ENCODE results near the gene MS4A15.

DNA sequence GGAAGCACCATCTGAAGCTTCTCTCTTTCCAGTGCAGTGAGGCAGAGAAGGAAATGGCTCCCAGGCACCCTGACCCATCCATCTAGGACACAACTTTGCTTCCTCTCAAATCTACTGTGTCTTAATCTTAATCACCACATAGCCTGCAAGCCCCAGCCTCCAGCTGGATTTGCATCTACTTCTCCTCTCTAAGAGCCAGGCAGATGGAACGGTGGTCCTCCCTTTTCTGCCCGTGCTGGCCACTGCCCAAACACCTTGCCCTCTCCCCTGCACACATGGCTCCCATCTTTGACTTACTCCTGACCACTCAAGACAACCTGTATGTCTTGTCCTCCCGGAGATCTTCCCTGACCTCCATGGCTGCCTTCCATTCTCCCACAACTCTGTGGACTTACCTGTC, 35.9 kb downstream of the MS4A15 start:
- TF ChIP-seq, protein P1, sequence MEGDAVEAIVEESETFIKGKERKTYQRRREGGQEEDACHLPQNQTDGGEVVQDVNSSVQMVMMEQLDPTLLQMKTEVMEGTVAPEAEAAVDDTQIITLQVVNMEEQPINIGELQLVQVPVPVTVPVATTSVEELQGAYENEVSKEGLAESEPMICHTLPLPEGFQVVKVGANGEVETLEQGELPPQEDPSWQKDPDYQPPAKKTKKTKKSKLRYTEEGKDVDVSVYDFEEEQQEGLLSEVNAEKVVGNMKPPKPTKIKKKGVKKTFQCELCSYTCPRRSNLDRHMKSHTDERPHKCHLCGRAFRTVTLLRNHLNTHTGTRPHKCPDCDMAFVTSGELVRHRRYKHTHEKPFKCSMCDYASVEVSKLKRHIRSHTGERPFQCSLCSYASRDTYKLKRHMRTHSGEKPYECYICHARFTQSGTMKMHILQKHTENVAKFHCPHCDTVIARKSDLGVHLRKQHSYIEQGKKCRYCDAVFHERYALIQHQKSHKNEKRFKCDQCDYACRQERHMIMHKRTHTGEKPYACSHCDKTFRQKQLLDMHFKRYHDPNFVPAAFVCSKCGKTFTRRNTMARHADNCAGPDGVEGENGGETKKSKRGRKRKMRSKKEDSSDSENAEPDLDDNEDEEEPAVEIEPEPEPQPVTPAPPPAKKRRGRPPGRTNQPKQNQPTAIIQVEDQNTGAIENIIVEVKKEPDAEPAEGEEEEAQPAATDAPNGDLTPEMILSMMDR (IDR thresholded peaks at IDR 0.05): no peak
- no peak for TF ChIP-seq POLR2A (IDR thresholded peaks at IDR 0.05)

All from sigmoid colon (tissue), 3 donors.